Liver (tissue), 9 donors: Measurements from ENCODE around the gene TMEM79. TPM values are rescaled to one million over a fixed set of nuclear protein-coding genes. Genes with fewer than 3 reads are reported as not detected.

Source experiments
- DNase-seq: peaks from one replicate; pipeline ENCODE4 v3.0.0-alpha.2; 2017; ENCODE audit warnings: low spot score
- H3K27ac ChIP-seq, 2 donors: one replicate each; pipeline ENCODE4 v1.7.0; 2013; ENCODE audit warnings: inconsistent platforms in 2 of 2, low read length in 2 of 2, control low read depth in 1 of 2, low read depth in 1 of 2, mild to moderate bottlenecking in 1 of 2
- H3K27me3 ChIP-seq, 4 donors: one replicate each; pipeline versions ENCODE4 v1.6.1 to v1.7.0; 2013; ENCODE audit warnings: low read length in 3 of 4, inconsistent platforms in 1 of 4, mild to moderate bottlenecking in 1 of 4, moderate library complexity in 1 of 4; ENCODE audit not compliant: control insufficient read depth in 4 of 4, insufficient read depth in 4 of 4
- H3K36me3 ChIP-seq, 4 donors: one replicate each; pipeline versions ENCODE4 v1.6.1 to v1.7.0; 2013; ENCODE audit warnings: low read length in 3 of 4, mild to moderate bottlenecking in 3 of 4, low read depth in 1 of 4, moderate library complexity in 1 of 4; ENCODE audit not compliant: control insufficient read depth in 4 of 4, insufficient read depth in 3 of 4
- H3K4me1 ChIP-seq, 4 donors: one replicate each; pipeline versions ENCODE4 v1.6.1 to v1.7.0; 2013; ENCODE audit warnings: low read length in 3 of 4, mild to moderate bottlenecking in 3 of 4, moderate library complexity in 1 of 4; ENCODE audit not compliant: control insufficient read depth in 4 of 4, insufficient read depth in 4 of 4
- H3K4me3 ChIP-seq, 3 donors: one replicate each; pipeline versions ENCODE4 v1.6.1 to v1.7.0; 2013; ENCODE audit warnings: low read length in 3 of 3, control low read depth in 1 of 3, low read depth in 1 of 3, mild to moderate bottlenecking in 1 of 3
- H3K9ac ChIP-seq, 2 donors: one replicate each; pipeline ENCODE4 v1.7.0; 2013; ENCODE audit warnings: low read length in 2 of 2, mild to moderate bottlenecking in 2 of 2, moderate library complexity in 2 of 2, control low read depth in 1 of 2, low read depth in 1 of 2
- H3K9me3 ChIP-seq, 4 donors: one replicate each; pipeline versions ENCODE4 v1.6.1 to v1.7.0; 2013; ENCODE audit warnings: low read length in 3 of 4; ENCODE audit not compliant: control insufficient read depth in 4 of 4
- ATF3 ChIP-seq: IDR thresholded peaks from 2 replicates; pipeline ENCODE4 v1.6.1; 2016; ENCODE audit warnings: antibody characterized with exemption
- CTCF ChIP-seq: fragments of 150-350 bp; IDR thresholded peaks from 2 replicates; pipeline ENCODE4 v1.5.1; 2017; ENCODE audit warnings: improper control_type of control experiment, low read depth, low read length; ENCODE audit not compliant: missing input control
- FOXA1 ChIP-seq: IDR thresholded peaks from 2 replicates; pipeline ENCODE4 v1.6.1; 2016; ENCODE audit warnings: antibody characterized with exemption
- FOXA2 ChIP-seq: IDR thresholded peaks from 2 replicates; pipeline ENCODE4 v1.6.1; 2016; ENCODE audit warnings: antibody characterized with exemption
- GABPA ChIP-seq, 2 donors: IDR thresholded peaks in 1 of 2; conservative IDR thresholded peaks in 1 of 2; 2 replicates each; pipeline ENCODE4 v1.6.1; 2016; ENCODE audit warnings: antibody characterized with exemption in 2 of 2, mild to moderate bottlenecking in 1 of 2, moderate library complexity in 1 of 2
- HNF4A ChIP-seq, 2 donors: conservative IDR thresholded peaks; 2 replicates each; pipeline ENCODE4 v1.6.1; 2016; ENCODE audit warnings: antibody characterized with exemption in 2 of 2, mild to moderate bottlenecking in 2 of 2
- HNF4G ChIP-seq: IDR thresholded peaks from 2 replicates; pipeline ENCODE4 v1.6.1; 2016; ENCODE audit warnings: antibody characterized with exemption
- JUND ChIP-seq, 2 donors: IDR thresholded peaks; 2 replicates each; pipeline ENCODE4 v1.6.1; 2016; ENCODE audit warnings: antibody characterized with exemption in 2 of 2
- MAX ChIP-seq: IDR thresholded peaks from 2 replicates; pipeline ENCODE4 v1.6.1; 2016; ENCODE audit warnings: antibody characterized with exemption
- NR2F2 ChIP-seq: IDR thresholded peaks from 2 replicates; pipeline ENCODE4 v1.6.1; 2016; ENCODE audit warnings: antibody characterized with exemption
- RAD21 ChIP-seq, 2 donors: IDR thresholded peaks; 2 replicates each; pipeline ENCODE4 v1.6.1; 2016; ENCODE audit warnings: antibody characterized with exemption in 2 of 2, mild to moderate bottlenecking in 2 of 2
- REST ChIP-seq: IDR thresholded peaks from 2 replicates; pipeline ENCODE4 v1.6.1; 2016; ENCODE audit warnings: antibody characterized with exemption, mild to moderate bottlenecking
- RXRA ChIP-seq, 2 donors: IDR thresholded peaks; 2 replicates each; pipeline ENCODE4 v1.6.1; 2017 to 2018; ENCODE audit warnings: antibody characterized with exemption in 2 of 2, mild to moderate bottlenecking in 1 of 2
- SP1 ChIP-seq: IDR thresholded peaks from 2 replicates; pipeline ENCODE4 v1.6.1; 2018; ENCODE audit warnings: antibody characterized with exemption, mild to moderate bottlenecking
- TAF1 ChIP-seq: conservative IDR thresholded peaks from 2 replicates; pipeline ENCODE4 v1.6.1; 2016; ENCODE audit warnings: antibody characterized with exemption, mild to moderate bottlenecking
- YY1 ChIP-seq: IDR thresholded peaks from 2 replicates; pipeline ENCODE4 v1.6.1; 2016; ENCODE audit warnings: antibody characterized with exemption, mild to moderate bottlenecking
- ZBTB33 ChIP-seq: IDR thresholded peaks from 2 replicates; pipeline ENCODE4 v1.6.1; 2016; ENCODE audit warnings: antibody characterized with exemption
- WGBS: extraction: QIAGEN DNeasy Blood & Tissue Kit; methylation state at CpG from one replicate; pipeline ENCODE4 v1.1.7; 2013; 5-methylcytosine and 5-hydroxymethylcytosine counted together
- polyA plus RNA-seq, 2 donors: library from polyadenylated mRNA; stranded (reverse) in 1 of 2; unstranded in 1 of 2; fragments of 200-250 nt in 1 of 2; fragments of >200 nt in 1 of 2; fragmentation: Nextera tagmentation in 1 of 2; extraction: Ambion mirVana in 1 of 2; gene quantifications; one replicate each; pipeline versions ENCODE4 v1.2.1 to v1.2.3, GENCODE V29; 2013 to 2015
- total RNA-seq, 2 donors: library from RNA; depleted of rRNA; stranded (reverse); fragments of >200 nt; gene quantifications; one replicate each; pipeline ENCODE4 v1.2.3, GENCODE V29; 2014
- donor health status: healthy.
- donor health status: healthy.
- donor health status: healthy.
- donor health status: healthy.
- donor health status: healthy.

The TMEM79 gene
- total and polyA plus RNA-seq, 4 donors = 1.2 to 2.2 (median 1.6) TPM

- Histone ChIP-seq H3K4me1 (peaks cover 0 to 13% (median 12%) of the 10 kb centered on the region in 4 donors), H3K4me3 (no peak overlapping the region), H3K9ac (no peak overlapping the region), H3K9me3 (no peaks in the 10 kb centered on the region), H3K27ac (no peak overlapping the region), H3K36me3 (peaks cover 14 to 78% (median 59%) of the 10 kb centered on the region in 4 donors), H3K27me3 (no peaks in the 10 kb centered on the region)
- WGBS = 97% methylated on average over 4 of the region's 4 CpGs
- TF ChIP-seq MAX = no peak
- no peak for TF ChIP-seq RXRA (IDR thresholded peaks at IDR 0.05)
- no peak for TF ChIP-seq JUND (IDR thresholded peaks at IDR 0.05)
- no peak for TF ChIP-seq CTCF
- TF ChIP-seq SP1 = no peak
- TF ChIP-seq REST = no peak
- TF ChIP-seq FOXA2 = no peak
- TF ChIP-seq FOXA1 = no peak
- TF ChIP-seq NR2F2 = no peak
- TF ChIP-seq ATF3 = no peak
- TF ChIP-seq YY1 = no peak
- TF ChIP-seq ZBTB33 = no peak
- TF ChIP-seq TAF1 = no peak
- TF ChIP-seq GABPA (IDR thresholded peaks at IDR 0.05 in 1 of 2, conservative IDR thresholded peaks at IDR 0.05 in 1 of 2) = no peak
- DNase-seq = no peak
Measured at GRCh38 chr1:156268336-156268735, 15.8 kb upstream of the TMEM79 start.

GRCh38 chr1:156270314-156270713 is 13.8 kb upstream of the TMEM79 start:
- Histone ChIP-seq H3K36me3 (peaks cover 16 to 82% (median 64%) of the 10 kb centered on the region in 4 donors), H3K4me3 (no peak overlapping the region), H3K9me3 (no peaks in the 10 kb centered on the region), H3K27ac (no peak overlapping the region), H3K4me1 (peaks cover 0 to 14% (median 13%) of the 10 kb centered on the region in 4 donors), H3K27me3 (no peaks in the 10 kb centered on the region), H3K9ac (no peak overlapping the region)
- DNase-seq = no peak
- 97% methylated on average over 3 of the region's 3 CpGs for WGBS
- TF ChIP-seq RAD21 (IDR thresholded peaks at IDR 0.05) (no peak), RXRA (IDR thresholded peaks at IDR 0.05) (no peak), FOXA2 (no peak), SP1 (no peak), HNF4G (no peak), YY1 (no peak), GABPA (IDR thresholded peaks at IDR 0.05 in 1 of 2, conservative IDR thresholded peaks at IDR 0.05 in 1 of 2) (no peak), MAX (no peak), ZBTB33 (no peak), HNF4A (conservative IDR thresholded peaks at IDR 0.05) (no peak)
